GM21737 (cell line): ENCODE results near the gene TEKT5.

Source experiments
- ATAC-seq: cut with Tn5 transposase; IDR thresholded peaks from one replicate; pipeline ENCODE4 v1.9.1; 2021; ENCODE audit warnings: mild to moderate bottlenecking, moderate library complexity; ENCODE audit not compliant: unreplicated experiment

TEKT5 gene

DNA sequence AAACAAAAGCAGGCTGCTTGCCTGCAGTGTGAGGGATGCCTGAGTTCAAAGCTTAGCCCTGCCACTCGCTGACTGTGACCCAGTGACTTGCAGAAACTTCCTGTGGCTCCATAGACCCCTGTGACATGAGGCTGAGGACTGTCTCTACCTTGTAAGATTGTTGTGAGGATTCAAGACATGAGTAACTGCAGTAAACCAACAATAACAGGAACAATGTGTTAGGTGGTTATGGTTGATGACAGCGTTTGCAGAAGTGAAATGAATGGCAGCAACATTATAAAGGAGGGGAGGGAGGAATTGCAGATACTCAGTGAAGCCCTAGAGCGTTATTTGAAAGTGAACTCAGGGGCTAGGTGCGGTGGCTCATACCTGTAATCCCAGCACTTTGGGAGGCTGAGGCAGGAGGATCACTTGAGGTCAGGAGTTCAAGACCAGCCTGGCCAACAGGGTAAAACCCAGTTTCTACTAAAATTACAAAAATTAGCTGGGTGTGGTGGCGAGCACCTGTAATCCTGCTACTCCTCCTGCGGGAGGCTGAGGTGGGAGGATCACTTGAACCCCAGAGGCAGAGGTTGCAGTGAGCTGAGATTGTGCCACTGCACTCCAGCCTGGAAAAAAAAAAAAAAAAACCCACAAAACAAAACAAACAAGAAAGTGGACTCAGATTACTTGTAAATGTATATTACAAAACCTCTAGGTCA is 80.8 kb downstream of the TEKT5 start:
- ATAC-seq = no peak

DNA sequence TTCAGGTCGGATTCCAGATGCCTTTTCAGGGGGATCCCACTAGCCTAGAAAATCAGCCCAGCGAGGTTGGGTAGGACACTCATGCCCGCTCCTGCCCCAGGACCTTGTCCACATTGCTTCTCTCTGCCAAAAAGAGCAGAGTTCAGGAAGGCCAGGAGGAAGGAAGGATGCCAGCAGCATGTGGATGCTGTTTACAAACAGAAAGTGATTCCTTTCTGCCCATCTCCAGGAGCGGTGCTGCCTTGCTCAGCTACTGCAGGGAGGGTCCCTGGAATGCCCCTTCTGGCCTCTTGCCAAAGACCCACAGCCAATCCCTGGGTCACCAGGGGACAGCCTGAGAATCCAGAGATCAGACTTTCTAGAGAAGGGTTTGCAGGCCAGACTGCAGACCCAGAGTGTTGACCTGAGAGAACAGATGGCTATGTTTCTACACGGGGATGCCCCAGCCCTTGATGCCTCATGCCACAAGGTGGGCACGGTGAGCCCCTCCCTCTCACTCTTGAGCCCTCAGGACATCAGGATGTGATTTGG is 82.0 kb downstream of the TEKT5 start:
- no peak for ATAC-seq

DNA sequence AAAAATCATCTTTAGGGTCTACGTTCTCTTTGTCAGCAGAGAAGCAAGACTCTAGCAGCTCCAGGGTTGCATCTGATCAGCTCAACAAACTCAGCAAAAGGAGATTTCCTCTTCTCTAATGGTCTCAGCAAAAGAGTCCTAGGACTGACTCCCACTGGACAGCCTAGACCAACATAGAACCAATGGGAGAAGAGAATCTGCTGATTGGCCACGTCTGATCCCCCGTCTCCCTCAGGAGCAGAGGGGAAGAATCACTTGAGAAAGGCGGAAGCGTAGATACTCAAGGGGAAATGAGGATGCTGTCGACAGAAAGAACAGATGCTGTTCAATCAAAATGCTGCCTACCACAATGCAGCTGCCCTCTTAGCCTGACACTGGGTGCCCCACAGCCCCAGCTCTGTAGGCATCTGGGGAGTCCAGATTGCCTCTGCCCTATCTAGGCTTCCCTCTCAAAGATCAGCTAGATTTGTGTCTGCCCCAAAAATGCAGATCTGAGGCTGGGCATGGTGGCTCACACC is 82.8 kb downstream of the TEKT5 start:
- ATAC-seq = no peak

DNA sequence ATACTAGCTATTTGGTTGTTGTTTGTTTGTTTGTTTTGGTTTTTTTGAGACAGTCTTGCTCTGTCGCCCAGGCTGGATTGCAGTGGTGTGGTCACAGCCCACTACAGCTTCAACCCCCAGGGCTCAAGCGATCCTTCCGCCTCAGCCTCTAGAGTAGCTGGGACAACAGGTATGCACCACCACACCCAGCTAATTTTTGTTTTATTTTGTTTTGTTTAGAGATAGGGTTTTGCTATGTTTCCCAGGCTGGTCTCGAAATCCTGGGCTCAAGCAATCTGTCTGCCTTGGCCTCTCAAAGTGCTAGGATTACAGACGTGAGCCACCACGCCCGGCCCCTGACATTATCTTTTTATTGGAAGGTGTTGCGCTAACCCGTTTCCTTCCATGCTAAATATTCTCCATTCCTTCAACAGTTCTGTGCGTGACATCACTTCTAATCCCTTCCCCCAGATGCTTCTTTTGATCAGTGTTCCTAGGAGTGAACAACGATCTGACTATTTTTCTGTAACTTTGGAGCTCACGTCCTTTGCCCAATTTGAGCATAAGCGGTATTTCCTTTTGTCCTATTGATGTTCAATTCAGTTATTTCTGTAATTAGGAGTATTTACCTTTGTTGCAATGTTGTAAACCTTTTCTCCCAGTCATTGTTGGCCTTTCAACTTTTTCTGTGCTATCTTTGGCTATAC is 84.1 kb downstream of the TEKT5 start:
- no peak for ATAC-seq

DNA sequence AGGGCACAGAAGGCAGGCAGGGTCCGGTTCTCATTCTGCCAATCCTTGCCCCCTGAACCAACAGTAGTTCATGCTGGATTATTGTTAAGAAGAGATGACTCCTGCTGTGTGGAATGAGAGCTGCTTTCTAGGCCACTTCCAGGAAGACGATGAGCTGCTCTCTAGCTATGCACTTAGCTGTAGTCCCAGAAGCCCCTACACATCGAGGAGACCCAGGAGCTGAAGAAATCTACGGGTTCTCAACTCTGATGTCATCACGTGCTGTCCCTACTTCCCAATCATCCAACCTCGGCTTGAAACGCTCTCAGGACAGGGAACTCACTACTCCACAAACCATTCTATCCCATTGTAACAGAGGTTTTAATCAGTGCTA is 85.3 kb downstream of the TEKT5 start:
- ATAC-seq = no peak

DNA sequence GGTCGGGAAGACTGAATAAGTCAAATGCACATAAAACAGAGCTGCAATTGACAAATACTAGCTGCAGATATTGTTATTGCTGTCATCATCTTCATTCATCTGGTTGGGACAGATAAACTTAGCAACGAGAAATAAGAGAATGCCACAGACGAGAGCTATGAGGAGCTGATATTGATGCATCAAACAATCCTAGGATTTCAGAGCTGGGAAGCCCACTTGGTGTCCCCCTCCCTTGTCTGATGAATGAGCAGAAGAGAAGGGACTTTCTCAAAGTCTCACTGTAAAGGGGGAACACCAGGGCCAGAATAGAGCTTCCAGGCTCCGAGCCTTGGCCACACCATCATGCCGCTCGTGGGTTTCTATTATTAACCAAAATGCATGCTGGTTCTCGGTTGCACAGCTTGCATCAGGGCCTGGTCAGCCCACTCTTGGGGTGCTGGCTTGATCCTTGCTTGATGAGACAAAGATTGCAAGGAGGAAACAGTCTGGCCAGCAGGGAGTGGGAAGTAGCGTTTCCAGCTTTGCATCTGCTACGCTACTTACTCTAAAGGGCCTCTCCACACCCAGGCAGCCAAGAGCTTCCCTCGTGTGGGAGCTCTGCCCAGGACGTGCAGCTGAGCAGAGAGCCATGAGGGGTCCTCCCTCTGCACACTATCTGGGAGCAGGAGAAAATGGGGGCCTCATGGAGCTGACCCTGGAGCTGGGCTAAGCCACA is 85.9 kb downstream of the TEKT5 start:
- no peak for ATAC-seq

DNA sequence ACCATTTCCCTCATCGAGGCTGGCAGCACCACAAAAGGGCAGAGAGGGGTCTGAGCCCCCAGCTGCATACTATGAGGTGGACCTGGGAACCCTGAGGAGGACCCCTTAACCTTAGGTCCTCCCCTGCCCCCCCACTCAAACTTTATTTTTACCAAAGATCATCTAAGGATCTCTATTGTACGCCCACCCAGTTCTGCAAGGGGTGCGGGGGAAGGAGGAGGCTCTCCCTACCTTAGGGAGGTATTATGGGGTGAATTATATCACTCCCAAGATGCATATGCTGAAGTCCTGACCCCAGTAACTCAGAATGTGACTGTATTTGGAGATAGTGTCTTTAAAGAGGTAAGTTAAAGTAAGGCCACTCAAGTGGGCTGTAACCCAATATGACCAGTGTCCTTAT is 87.6 kb downstream of the TEKT5 start:
- no peak for ATAC-seq

DNA sequence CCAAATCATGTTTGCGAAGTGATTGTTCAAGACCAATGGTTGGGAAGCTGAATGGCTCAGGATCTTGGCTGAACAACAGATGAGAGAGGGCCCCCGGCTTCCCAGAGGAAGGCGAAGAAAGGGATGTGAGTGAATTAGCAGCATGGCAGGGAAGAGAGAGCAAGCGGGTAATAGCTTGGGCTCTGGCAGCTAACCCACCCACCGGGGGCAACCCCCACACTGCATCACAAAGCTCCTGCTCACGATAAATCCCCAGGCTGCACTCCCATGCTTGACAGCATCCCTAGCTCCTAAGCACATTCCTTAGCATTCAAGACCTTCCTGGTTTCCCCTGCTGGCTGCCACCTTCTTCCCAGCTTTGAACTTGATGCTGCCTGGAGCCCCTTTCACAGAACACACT is 88.1 kb downstream of the TEKT5 start:
- ATAC-seq = no peak

DNA sequence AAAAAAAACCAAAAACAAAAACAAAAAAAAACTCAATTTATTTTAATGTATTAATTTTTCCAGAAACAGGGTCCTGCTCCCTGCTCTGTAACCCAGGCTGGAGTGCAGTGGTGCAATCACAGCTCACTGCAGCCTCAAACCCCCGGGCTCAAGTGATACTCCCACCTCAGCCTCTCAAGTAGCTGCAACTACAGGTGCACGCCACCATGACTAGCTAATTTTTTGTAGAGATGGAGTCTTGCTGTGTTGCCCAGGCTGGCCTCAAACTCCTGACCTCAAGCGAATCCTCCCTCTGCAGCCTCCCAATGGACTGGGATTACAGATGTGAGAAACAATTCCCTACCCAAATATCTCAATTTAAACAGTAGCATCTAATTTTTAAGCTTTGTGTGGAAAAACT is 89.1 kb downstream of the TEKT5 start:
- ATAC-seq = no peak

DNA sequence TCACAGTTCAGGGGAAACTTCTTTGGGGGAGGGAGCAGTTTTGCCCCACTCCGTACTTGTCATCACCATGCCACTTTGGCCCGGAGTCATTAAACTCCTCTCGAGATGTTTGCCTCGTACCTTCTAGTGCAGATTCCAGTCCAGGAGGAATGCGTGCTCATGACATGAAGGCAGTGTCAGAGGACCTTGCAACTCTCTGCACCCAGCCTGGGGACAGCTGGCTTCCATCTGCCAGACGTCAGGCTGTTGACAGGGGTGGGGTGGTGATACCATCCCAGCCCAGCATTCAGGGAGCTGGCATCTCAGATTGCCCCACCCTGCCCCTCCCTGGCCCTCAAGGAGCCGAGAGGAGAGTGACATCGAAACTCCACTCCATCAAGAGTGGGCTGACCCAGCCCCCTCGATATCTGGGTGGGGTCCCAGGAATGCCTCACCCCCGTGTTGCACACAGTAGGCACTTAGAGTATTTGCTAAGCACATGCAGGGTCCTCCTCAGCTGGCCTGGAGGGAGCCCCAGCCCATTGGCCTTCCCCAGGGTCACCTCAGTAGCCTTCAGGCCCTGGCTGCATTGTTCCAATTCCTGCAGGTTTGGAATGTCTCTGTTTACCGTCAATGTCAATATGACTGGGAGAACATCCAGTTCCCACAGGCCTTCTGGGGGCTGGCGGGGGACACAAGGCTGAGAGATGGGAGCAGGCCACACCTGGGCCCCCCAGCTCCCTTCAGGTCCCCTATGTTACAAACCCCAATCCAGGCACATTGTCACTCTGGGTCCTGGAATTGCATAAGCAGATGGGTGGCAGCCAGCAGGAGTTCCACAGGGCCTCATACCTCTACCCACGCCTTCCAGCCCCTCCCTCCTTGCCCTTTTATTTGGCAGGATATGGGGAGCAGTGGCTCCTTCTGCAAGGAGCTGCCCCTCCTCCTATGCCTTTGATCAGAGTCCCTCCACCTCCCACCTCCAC is 93.0 kb downstream of the TEKT5 start:
- no peak for ATAC-seq

DNA sequence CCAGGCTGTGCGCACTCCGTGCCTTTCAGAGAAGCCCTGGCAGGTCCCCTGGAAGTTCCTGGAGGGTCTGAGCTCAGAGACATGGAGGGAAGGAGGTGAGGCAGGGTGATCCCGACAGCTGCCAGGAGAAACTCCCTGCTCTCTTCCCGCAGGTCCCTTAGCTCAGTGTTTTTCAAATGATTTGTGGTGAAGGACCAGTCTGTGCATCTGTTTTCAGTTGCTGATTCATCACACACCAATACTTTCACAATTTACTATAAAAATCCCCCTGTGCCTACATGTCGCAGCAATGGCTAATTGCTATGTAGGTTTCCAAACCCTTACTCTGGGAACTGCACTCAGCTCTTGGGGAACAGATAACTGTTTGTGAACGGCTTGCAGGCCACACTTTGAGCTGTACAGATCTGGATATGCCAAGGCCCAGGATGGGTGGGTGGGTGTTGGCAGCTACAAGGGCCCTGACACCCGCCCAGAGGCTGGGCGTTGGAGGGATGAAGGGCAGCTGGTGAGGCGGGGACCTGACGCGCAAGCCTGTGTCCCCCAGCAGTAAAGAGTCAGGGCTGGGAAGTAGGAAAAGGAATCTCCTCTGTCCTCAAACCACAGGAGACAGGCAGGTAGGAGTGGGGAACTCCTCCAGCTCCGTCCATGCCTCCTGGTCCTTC is 93.8 kb downstream of the TEKT5 start:
- ATAC-seq = no peak

DNA sequence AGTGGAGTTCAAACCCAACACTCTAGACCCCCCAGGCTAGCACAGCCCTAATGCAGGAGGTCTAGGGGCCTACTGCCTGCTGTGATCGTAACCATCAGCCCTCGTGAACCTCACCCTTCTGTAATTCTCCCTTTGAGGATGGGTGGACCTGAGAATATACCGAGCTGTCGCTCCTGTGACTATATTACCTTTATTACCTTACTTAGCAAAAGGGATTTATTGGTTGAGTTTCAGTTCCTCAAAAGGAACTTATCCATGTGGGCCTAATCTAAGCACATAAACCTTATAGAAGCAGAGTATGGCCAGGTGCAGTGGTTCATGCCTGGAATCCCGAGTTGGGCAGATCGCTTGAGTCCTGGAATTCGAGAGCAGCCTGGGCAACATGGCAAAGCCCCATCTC is 95.1 kb downstream of the TEKT5 start:
- no peak for ATAC-seq

DNA sequence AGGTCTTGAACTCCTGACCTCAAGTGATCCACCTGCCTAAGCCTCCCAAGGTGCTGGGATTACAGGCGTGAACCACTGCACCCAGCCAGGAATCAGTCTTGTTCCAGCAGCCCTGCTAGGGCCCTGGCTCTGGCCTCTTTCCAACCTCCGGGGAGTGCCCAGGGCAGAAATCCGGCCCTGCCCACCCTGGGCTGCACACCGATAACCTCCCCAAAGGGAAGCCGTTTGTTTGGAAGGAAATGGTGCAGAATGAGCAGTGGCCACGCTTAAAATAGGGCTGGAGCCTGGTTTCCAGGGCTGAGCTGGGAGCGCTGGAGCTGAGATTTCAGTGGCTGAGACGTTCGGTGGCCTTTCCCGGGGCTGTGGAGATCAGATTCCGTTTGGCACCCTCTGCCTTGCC is 96.6 kb downstream of the TEKT5 start:
- no peak for ATAC-seq

DNA sequence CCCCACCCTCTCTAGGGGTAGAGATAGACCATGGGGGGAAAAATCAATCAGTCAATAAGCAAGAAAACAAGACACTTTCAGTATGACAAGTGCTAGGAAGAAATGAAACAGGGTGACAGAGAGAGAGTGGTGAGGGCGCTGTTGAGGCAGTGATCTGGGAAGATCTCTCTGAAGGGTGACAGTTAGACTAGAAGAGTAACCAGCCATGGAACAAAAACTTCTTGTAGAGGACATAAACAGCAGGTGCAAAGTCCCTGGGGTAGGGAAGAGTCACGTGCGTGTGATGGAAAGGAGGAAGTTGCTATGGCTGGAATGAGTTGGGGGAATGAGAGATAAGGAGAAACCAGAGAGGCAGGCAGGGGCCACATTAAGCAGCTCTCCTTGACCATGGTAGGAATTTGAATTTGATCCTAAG is 97.5 kb downstream of the TEKT5 start:
- no peak for ATAC-seq

DNA sequence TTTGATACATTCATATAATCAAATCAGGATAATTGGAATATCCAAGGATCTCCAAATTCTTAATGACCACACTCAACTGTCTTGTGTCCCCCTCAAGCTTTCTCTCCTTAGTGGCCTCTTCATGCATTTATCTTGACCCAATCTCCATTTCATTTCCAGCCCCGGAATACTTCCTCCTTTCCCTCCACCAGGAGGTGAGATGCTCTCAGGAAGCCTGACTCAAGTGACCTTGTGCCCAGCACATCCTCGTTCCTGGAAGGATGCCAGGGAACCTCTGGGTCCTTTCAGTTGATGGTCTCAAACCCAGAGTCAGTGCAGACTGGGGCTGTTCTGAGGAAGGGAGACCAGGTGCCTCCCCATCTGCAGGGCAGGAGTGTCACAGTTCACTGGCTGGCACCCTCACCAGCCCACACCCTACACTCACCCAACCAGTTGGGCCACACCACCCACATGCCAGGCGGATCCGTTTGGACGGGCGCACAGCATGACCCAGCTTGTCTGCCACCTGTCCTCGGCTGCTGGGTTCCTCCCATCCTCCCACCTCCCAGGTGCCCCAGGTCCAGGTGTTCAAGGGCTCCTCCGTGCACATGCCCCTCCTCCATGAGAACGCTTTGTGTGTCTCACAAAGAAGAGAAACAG is 100.3 kb downstream of the TEKT5 start:
- no peak for ATAC-seq

DNA sequence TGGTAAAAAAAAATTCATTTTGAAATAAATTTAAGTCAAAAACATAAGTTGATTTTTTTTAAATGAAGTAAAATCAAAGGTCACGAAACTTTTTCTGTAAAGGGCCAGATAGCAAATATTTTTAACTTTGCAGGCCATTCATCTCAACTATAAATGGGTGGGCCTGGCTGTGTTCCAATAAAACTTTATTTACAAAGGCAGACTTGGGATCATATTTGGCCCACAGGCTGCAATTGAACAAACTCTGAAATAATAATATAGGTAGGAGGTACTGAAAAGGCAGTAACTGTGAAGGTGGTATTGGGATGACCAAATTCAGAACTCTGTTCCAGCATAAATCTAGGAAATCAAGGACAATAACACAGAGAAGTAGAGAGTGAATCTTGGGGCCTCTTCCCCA is 102.1 kb downstream of the TEKT5 start:
- ATAC-seq = no peak

DNA sequence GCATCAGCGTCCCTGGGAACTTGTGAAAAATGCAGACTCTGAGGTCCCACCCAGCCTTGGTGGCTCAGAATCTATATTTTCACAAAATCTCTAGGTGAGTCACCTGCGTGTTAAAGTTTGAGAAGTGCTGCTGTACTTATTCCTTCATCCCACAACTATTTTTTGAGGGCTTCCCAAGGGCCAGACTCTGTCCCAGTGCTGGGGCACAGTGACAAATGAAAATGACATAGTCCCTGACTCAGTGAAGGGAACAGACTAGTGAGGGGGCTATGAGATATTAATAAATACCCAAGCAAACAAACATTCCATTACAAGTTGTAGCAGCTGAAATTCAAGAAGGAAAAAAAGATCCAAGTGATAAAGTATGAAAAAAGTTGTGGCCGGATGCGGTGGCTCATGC is 104.4 kb downstream of the TEKT5 start:
- no peak for ATAC-seq

DNA sequence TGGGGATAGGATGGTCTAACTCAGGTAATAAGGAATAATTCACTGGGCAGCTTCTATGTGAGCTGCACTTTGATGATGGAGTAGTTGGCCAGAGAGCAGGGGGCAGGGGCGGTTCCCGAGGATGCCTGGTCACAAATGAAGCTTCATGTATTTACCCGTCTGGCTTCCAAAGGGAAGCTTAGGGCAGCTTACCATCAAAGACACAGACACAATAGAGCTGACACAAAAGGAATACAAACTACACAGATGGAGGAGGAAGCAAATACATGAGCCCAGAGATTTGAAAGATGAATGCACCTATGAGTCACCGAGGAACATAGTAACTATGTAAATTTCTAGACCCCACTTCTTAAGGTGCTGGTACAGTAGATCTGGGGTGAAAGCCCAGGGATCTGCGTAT is 105.6 kb downstream of the TEKT5 start:
- no peak for ATAC-seq

DNA sequence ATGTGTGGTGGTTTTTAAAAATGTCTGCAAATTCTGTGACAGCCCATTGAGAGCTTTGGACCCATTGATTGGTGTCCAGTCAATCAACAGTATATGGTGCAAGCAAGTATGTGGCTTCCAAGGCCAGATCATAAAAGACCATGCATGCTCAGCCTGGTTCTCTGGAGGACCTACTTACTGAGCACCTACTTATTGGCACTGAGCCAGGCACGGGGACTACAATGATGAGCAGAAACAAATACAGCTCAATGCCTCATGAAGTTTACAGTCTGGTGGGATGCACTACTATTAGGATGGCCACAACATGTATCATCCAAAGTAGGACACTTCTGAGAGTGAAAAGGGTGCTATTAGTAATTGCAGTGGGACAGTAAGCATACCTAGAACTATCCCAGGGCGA is 107.1 kb downstream of the TEKT5 start:
- ATAC-seq = no peak
